RWPE1 (cell line): Measurements from ENCODE around the gene CLSTN2.

Experiments used
- CTCF ChIA-PET: fragments of 350-600 bp; sonication (Branson Sonifier 250); formaldehyde crosslinking; extraction: SDS; loops from one replicate; lab custom pipeline; 2021; lab: Yijun Ruan, JAX
- POLR2A ChIA-PET: fragments of 400-600 bp; formaldehyde crosslinking; extraction: SDS; loops from one replicate; lab custom pipeline; 2020; ENCODE audit warnings: antibody characterized with exemption; ENCODE audit not compliant: low non-redundant PET; lab: Yijun Ruan, JAX
- DNase-seq: peaks from one replicate; pipeline ENCODE4 v3.0.0; 2012; ENCODE audit warnings: low spot score
- H3K27ac ChIP-seq: fragments of 450-650 bp; 2 replicates; pipeline ENCODE4 v1.5.1; 2017
- CTCF ChIP-seq: fragments of 450-650 bp; conservative IDR thresholded peaks from 2 replicates; pipeline ENCODE4 v1.5.1; 2017; ENCODE audit warnings: low read depth, mild to moderate bottlenecking

Gene CLSTN2

DNA sequence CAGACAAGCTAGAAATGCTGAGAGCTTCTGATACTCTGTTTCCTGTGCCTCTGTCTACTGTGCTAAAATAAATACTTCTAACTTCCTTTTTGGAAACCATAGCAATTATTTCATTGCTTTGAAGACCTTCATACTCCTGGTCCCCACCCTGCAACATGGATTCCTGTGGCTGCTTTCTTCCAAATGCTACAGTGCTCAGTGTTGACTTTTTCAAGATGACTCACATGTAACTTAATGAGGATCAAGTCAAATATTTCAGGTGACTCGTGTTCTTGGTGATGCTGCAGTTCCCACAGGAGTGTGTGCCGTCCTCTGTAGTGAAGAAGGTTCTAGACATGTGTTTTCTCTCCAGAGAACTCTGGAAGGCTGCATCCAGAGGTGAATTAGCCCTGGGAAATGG lies 288.6 kb downstream of the CLSTN2 start:
- ChIA-PET CTCF (interaction anchor here (0.6 kb wide), 1 partner anchor 38 kb away, joined by 3 read pairs; no protein-coding TSS in a partner anchor), POLR2A (no interaction called here)
- TF ChIP-seq CTCF, result no peak
- no peak overlapping the region for H3K27ac ChIP-seq
- DNase-seq, result peak; percentile 29

GRCh38 chr3:140224307-140224706 lies 289.3 kb downstream of the CLSTN2 start:
- TF ChIP-seq CTCF, result no peak
- H3K27ac ChIP-seq, result no peak overlapping the region
- no peak for DNase-seq
- ChIA-PET CTCF (interaction anchor here (0.6 to 0.7 kb wide), 2 partner anchors 37 to 69 kb away, joined by 3 read pairs; no protein-coding TSS in a partner anchor), POLR2A (no interaction called here)

DNA sequence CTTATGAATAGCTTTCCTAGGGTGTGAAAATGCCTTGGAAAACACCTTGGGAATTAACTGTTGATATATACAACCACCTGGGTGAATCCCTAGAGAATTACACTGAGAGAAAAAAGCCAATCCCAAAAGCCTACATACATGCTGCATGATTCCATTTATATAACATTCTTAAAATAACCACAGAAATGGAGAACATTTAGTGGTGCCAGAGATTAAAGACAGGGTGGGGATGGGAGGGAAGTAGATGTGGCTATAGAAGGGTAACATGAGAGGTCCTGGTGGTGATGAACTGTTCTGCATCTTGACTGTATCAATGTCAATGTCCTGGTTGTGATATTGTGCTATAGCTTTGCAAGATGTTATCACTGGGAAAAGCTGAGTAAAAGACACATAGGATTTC lies 291.0 kb downstream of the CLSTN2 start:
- no peak overlapping the region for H3K27ac ChIP-seq
- CTCF ChIA-PET, result interaction anchor here (0.6 kb wide), 1 partner anchor 112 kb away, joined by 5 read pairs; no protein-coding TSS in a partner anchor
- no peak for DNase-seq
- TF ChIP-seq CTCF, result no peak
- POLR2A ChIA-PET, result no interaction called here

DNA sequence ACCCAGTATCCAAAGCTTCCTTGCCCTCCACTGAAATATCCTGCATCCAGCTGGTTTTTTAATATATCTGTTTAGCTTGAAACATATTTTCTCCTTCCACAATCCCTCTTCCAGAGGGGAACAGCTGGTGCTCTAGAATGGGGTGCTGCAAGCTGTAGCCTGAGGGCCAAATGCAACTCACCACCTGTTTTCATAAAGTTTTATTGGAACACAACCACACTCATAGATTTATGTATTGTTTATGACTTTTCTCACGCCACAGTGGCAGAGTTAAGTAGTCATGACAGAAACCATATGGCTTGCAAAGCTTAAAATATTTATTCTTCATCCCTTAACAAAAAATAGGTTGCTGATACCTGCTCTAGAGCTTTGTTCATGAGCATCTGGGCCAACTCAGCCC lies 298.7 kb downstream of the CLSTN2 start:
- ChIA-PET CTCF (no interaction called here), POLR2A (no interaction called here)
- no peak overlapping the region for H3K27ac ChIP-seq
- TF ChIP-seq CTCF, result no peak
- no peak for DNase-seq

DNA sequence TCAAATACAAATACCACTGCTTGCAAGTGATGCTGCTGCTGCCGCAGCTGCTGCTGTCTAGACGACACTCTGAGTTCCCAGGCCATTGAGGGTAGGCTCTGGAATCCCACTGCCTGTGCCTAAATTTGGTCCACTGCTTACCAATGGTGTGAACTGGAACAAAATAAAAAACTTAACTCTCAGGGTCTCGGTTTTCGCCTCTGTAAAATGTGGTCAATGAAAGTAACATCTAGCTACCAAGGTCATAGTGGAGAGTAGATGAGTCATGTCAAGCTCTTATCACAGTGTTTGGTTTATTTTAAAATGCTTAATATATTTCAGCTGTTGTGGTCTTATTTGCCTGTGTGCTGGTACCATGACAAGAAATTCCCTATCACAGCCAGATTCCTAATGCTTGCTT lies 299.3 kb downstream of the CLSTN2 start:
- POLR2A ChIA-PET, result no interaction called here
- no peak for DNase-seq
- CTCF ChIA-PET, result interaction anchor here (0.7 kb wide), 1 partner anchor 299 kb away, joined by 3 read pairs; the partner anchor contains the start of gene CLSTN2
- no peak for TF ChIP-seq CTCF
- H3K27ac ChIP-seq, result no peak overlapping the region

DNA sequence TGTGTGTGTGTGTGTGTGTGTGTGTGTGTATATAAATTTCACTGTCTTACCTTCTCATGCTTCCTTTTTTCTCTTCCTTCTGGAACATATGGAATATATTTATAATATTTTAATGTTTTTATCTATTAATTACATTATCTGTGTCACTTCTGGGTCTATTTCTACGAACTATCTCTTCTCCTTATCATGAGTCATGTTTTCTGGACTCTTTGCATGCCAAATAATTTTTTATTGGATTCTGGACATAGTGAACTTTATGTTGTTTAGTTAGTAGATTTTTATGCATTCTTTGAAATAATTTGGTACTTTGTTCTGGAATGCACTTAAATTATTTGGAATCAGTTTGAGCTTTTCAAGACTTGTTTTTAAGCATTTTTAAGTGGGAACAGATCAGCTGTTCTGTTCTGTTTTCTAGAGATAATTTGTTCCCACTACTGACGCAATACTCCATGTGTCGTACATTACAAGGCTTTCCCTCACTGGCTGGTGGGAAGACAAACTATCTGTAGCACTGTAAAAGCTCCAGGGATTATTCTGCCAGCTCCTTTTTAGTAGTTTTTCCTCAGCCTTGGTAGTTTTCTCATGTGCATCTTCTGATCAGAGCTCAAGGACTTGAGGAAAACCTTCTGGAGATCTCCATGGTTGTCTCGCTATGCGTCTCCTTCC lies 302.0 kb downstream of the CLSTN2 start:
- DNase-seq, result no peak
- H3K27ac ChIP-seq, result no peak overlapping the region
- CTCF ChIA-PET, result interaction anchor here (0.8 kb wide), 1 partner anchor 30 kb away, joined by 4 read pairs; no protein-coding TSS in a partner anchor
- POLR2A ChIA-PET, result no interaction called here
- TF ChIP-seq CTCF, result no peak
